OCI-LY3 (cell line): ENCODE data around the gene OS9.

ENCODE experiments used
- H2AFZ ChIP-seq: fragments of 200-600, 300-600 bp; shearing (Covaris generic); 2 replicates; pipeline ENCODE4 v1.6.0; 2014; ENCODE audit warnings: antibody characterized with exemption, low read depth, low read length
- H3K27ac ChIP-seq: fragments of 200-600, 300-600 bp; sonication (generic); 2 replicates; pipeline ENCODE4 v1.5.1; 2014; ENCODE audit warnings: mild to moderate bottlenecking, low read length, moderate library complexity, mixed read lengths
- H3K27me3 ChIP-seq: fragments of 200-600, 300-600 bp; sonication (generic); 2 replicates; pipeline ENCODE4 v1.6.1; 2014; ENCODE audit warnings: low read depth, low read length, mixed read lengths
- H3K36me3 ChIP-seq: fragments of 200-600, 300-600 bp; sonication (generic); replicated peaks from 2 replicates; pipeline ENCODE3; 2014; ENCODE audit warnings: low read depth, low read length, mixed read lengths
- H3K4me1 ChIP-seq: fragments of 300-600, 200-600 bp; sonication (generic); 2 replicates; pipeline ENCODE4 v1.6.1; 2014; ENCODE audit warnings: low read length, mixed read lengths
- H3K4me2 ChIP-seq: fragments of 200-600, 300-600 bp; sonication (generic); 2 replicates; pipeline ENCODE4 v1.6.1; 2014; ENCODE audit warnings: low read length, mixed read lengths
- H3K4me3 ChIP-seq: fragments of 300-600, 200-600 bp; sonication (generic); 2 replicates; pipeline ENCODE4 v1.5.1; 2014; ENCODE audit warnings: antibody characterized with exemption, mild to moderate bottlenecking, low read length, moderate library complexity
- H3K79me2 ChIP-seq: fragments of 300-600, 200-600 bp; shearing (Covaris generic); 2 replicates; pipeline ENCODE4 v1.6.1; 2014; ENCODE audit warnings: mild to moderate bottlenecking, low read length, mixed read lengths
- H3K9ac ChIP-seq: fragments of 300-600, 200-600 bp; shearing (Covaris generic); 2 replicates; pipeline ENCODE4 v1.6.0; 2014; ENCODE audit warnings: mild to moderate bottlenecking, low read length, moderate library complexity
- H3K9me3 ChIP-seq: fragments of 200-600, 300-600 bp; shearing (Covaris generic); 2 replicates; pipeline ENCODE4 v1.6.1; 2014; ENCODE audit warnings: low read length, mixed read lengths; ENCODE audit not compliant: insufficient read depth
- H4K20me1 ChIP-seq: fragments of 200-600, 300-600 bp; sonication (generic); 2 replicates; pipeline ENCODE4 v1.6.1; 2016; ENCODE audit warnings: low read length, mixed read lengths; ENCODE audit not compliant: insufficient read depth
- EZH2phosphoT487 ChIP-seq: fragments of 200-600 bp; shearing (Covaris generic); IDR thresholded peaks from 2 replicates; pipeline ENCODE4 v1.6.1; 2018; ENCODE audit warnings: antibody characterized with exemption, mixed run types, low read depth
- TF ChIP-seq, protein P1 (sequence below): fragments of 200-600, 300-600 bp; sonication (generic); IDR thresholded peaks from 2 replicates; pipeline ENCODE4 v1.5.1; 2014; ENCODE audit warnings: antibody characterized with exemption, low read length, low read depth

OS9 gene

GRCh38 chr12:57746025-57746424 is 52.1 kb downstream of the OS9 start:
- Histone ChIP-seq H3K4me1 (peaks cover 31% of the 10 kb centered on the region), H3K79me2 (peaks cover 39% of the 10 kb centered on the region), H3K27ac (peak overlapping the region; percentile 81; the same call in 1 of the 2 replicates), H3K4me3 (peak overlapping the region; percentile 97; the same call in 1 of the 2 replicates), H3K4me2 (peak overlapping the region; percentile 75; the same call in 1 of the 2 replicates), H2AFZ (no peak overlapping the region), H3K9ac (no peak overlapping the region), H3K27me3 (no peaks in the 10 kb centered on the region), H3K9me3 (no peaks in the 10 kb centered on the region), H3K36me3 (peaks cover 37% of the 10 kb centered on the region), H4K20me1 (no peaks in the 10 kb centered on the region)
- no peak for TF ChIP-seq EZH2phosphoT487

DNA sequence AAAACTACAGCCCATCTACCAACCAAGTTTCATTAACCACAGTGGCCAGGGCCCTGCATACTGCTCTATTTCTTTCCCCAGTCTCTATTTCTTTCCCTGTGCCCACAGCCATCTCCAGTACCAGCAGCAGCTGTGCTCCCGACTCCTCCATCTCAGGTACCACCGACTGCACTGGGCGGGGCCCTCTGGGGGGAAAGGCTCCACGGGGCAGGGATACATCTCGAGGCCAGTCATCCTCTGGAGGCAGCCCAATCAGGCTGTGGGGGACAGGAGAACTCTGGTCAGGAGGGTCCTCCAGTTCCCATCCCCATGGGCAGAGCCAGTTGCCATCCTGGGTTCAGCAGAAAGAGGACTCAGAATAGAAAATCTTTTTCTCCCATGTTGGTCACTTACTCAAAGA is 55.1 kb downstream of the OS9 start:
- no peak overlapping the region for H3K4me3 ChIP-seq
- no peaks in the 10 kb centered on the region for H4K20me1 ChIP-seq
- no peak overlapping the region for H2AFZ ChIP-seq
- H3K36me3 ChIP-seq: peaks cover 40% of the 10 kb centered on the region
- no peak overlapping the region for H3K4me2 ChIP-seq
- peaks cover 46% of the 10 kb centered on the region for H3K79me2 ChIP-seq
- peaks cover 30% of the 10 kb centered on the region for H3K4me1 ChIP-seq
- H3K27me3 ChIP-seq: no peaks in the 10 kb centered on the region
- TF ChIP-seq, protein P1, sequence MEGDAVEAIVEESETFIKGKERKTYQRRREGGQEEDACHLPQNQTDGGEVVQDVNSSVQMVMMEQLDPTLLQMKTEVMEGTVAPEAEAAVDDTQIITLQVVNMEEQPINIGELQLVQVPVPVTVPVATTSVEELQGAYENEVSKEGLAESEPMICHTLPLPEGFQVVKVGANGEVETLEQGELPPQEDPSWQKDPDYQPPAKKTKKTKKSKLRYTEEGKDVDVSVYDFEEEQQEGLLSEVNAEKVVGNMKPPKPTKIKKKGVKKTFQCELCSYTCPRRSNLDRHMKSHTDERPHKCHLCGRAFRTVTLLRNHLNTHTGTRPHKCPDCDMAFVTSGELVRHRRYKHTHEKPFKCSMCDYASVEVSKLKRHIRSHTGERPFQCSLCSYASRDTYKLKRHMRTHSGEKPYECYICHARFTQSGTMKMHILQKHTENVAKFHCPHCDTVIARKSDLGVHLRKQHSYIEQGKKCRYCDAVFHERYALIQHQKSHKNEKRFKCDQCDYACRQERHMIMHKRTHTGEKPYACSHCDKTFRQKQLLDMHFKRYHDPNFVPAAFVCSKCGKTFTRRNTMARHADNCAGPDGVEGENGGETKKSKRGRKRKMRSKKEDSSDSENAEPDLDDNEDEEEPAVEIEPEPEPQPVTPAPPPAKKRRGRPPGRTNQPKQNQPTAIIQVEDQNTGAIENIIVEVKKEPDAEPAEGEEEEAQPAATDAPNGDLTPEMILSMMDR: no peak
- no peak for TF ChIP-seq EZH2phosphoT487
- no peaks in the 10 kb centered on the region for H3K9me3 ChIP-seq
- no peak overlapping the region for H3K9ac ChIP-seq
- no peak overlapping the region for H3K27ac ChIP-seq

GRCh38 chr12:57750561-57751431 is 56.9 kb downstream of the OS9 start:
- Histone ChIP-seq H3K9ac (peak overlapping the region; percentile 90), H4K20me1 (no peaks in the 10 kb centered on the region), H3K4me2 (peak overlapping the region; percentile 88), H3K9me3 (no peaks in the 10 kb centered on the region), H2AFZ (no peak overlapping the region), H3K4me3 (peak overlapping the region; percentile 87), H3K4me1 (peaks cover 28% of the 10 kb centered on the region), H3K79me2 (peaks cover 42% of the 10 kb centered on the region), H3K27ac (peak overlapping the region; percentile 57), H3K36me3 (peaks cover 40% of the 10 kb centered on the region), H3K27me3 (no peaks in the 10 kb centered on the region)
- TF ChIP-seq, protein P1: no peak
- no peak for TF ChIP-seq EZH2phosphoT487

DNA sequence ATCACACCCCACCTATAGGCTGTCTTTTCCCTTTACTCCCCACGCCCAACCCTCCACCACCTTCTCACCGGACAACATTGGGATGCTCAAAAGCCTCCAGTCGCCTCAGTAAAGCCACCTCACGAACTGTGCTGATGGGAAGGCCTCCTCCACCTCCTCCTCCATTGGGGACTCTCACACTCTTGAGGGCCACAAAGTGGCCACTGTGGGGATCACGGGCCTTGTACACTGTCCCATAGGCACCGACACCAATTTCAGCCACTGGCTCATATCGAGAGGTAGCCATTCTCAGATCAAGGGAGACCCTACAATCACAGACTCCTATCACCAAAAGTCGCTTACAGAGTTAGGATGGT is 57.5 kb downstream of the OS9 start:
- peaks cover 35% of the 10 kb centered on the region for H3K36me3 ChIP-seq
- H3K9ac ChIP-seq: peak overlapping the region; percentile 90
- peaks cover 28% of the 10 kb centered on the region for H3K4me1 ChIP-seq
- H2AFZ ChIP-seq: no peak overlapping the region
- H3K4me3 ChIP-seq: peak overlapping the region; percentile 87
- H3K79me2 ChIP-seq: peaks cover 48% of the 10 kb centered on the region
- H3K27me3 ChIP-seq: no peaks in the 10 kb centered on the region
- H3K4me2 ChIP-seq: peak overlapping the region; percentile 88
- TF ChIP-seq, protein P1: no peak
- TF ChIP-seq EZH2phosphoT487: no peak
- peak overlapping the region; percentile 57 for H3K27ac ChIP-seq
- H3K9me3 ChIP-seq: no peaks in the 10 kb centered on the region
- H4K20me1 ChIP-seq: no peaks in the 10 kb centered on the region
